Loucy (cell line): ENCODE measurements around the gene ACE.

Experiments used
- CTCF ChIP-seq: fragments of 200-600 bp; sonication (generic); conservative IDR thresholded peaks from 2 replicates; pipeline ENCODE4 v1.5.1; 2014; ENCODE audit warnings: mild to moderate bottlenecking, antibody characterized with exemption, low read length
- EZH2phosphoT487 ChIP-seq: fragments of 200-600 bp; IDR thresholded peaks from 2 replicates; pipeline ENCODE4 v1.6.1; 2018; ENCODE audit warnings: antibody characterized with exemption, mild to moderate bottlenecking, moderate library complexity, borderline replicate concordance

- TF ChIP-seq CTCF (no peak), EZH2phosphoT487 (no peak)
Measured at GRCh38 chr17:63455417-63455816, 21.4 kb upstream of the ACE start.
